HG03575 (cell line): ENCODE measurements around the gene MRRF.

Experiments used
- ATAC-seq: cut with Tn5 transposase; IDR thresholded peaks from one replicate; pipeline ENCODE4 v1.9.1; 2021; ENCODE audit not compliant: unreplicated experiment, insufficient number of reproducible peaks, low FRiP score; ENCODE audit errors: extremely low read depth

The MRRF gene, protein sequence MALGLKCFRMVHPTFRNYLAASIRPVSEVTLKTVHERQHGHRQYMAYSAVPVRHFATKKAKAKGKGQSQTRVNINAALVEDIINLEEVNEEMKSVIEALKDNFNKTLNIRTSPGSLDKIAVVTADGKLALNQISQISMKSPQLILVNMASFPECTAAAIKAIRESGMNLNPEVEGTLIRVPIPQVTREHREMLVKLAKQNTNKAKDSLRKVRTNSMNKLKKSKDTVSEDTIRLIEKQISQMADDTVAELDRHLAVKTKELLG

DNA sequence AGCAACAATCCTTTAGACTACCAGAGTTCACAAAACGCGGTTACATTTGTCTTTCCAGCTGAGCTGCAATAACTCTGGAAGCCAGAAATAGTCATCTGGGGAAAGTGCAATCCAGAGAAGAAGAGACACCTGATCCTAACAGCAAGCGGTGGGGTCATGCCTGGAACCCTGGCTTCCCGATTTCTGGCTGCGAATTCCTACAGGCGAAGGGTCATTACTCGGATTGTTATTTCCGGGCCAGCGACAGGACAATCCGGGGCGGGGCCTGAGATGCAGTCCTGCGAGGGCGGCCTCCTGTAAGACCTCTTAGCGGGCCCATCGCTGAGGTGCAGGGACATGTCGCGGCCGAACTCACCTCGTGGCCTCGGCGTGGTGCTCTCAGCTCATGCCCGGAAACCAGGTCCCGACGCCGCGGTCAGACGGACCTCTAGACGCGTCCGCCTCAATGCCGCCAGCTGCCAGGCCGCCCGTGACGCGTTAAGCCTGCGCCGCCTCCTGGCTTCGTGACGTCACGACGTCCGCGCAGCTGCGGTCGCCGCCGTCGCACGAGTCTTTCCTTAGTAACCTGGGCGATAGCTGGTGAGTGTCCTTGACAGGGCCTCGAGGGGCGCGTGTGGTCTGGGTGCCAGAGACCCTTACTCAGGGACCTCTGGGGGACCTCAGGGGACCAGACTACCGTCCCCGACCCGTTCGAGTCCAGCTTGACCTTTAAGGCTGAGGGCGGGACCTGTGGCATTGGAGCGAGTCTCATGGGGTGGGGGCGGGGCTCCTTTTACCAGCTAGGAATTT, at the start of gene MRRF, which contains the start of gene RBM18:
Gene MRRF (plus strand): TSS at position 523 of the 789 bp plus-strand sequence. CDS start 6,010 bp downstream, outside the sequence.
Gene RBM18 (minus strand): TSS at position 481 of the 789 bp plus-strand sequence. CDS start 3,348 bp downstream, outside the sequence.
- ATAC-seq = no peak

DNA sequence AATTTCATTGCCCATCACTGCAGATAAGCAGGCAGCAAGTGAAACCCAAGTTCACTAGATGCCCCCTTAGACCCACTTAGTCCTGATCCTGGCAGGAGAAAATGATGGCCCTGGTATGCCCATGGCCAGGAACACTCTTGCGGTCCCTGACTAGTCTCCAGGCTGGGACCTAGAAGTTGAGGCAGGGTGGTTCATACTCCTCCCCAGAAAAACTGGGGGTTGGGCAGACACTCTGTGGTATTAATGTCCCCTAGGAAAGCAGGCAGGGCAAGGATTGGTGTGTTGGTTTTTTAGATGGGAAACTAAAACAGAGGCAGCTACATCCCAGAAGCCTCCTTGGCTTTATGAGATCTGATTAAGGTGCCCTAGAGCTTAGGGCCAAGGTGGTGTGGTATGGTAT, 49.0 kb upstream of the MRRF start:
- ATAC-seq = no peak

DNA sequence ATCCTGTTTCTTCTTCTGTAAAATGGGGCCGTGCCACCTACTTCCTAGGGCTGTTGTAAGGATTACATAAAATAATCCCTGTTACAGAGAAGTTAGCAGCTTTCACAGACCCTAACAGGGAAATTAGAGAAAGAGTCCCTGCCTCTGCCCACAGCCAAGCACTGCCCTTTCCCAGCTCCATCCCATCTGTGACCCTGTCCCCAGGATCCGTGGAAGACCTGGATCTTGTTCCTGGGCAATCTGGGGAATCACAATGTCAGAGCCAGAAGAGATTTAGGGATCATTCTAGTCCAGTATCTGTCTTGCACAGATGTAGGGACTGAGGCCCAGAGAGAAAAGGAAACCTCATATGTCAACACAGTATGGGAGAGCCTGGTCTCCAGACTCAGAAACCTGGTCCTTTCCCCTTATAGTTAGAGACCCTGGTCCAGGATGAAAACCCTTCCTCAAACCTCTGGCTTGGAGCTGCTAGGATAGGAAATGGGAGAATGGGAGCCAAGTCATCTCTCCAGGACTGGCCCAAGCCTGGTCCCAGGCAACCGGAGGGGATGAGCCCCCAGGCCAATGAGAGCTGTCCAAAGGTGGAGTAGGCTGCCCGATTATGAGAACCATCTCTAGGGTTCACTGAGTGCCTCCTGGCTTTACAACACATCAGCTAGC, 48.4 kb upstream of the MRRF start:
- ATAC-seq = no peak

DNA sequence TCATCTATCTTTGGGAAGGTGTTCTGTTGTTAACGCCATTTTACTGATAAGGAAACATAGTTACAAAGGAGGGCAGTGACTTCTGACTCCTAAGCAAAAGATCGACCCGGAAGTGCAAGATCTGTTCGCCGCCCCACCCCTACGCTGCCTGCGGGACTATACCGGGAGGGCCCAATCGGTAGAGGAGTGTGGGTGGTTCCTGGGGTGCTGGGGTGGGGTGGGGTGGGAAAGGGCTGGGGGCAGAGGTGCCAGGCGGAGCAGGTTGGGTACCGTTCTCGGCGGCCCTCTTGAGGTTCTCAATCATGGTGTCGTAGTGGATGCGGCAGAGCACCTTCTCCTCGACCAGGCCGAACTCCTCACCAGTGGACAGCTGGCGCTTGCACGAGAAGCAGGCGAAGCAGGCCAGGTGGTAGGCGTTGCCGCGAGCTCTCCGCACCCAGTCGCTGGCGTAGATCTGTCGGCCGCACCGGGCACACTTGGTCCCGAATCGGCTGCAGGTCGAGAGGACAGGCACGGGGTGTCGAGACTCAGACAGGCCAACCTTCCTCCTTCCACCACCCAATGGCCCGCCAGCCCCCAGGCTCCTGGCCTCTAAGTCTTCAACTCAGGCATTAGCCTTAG, 47.8 kb upstream of the MRRF start:
- no peak for ATAC-seq

DNA sequence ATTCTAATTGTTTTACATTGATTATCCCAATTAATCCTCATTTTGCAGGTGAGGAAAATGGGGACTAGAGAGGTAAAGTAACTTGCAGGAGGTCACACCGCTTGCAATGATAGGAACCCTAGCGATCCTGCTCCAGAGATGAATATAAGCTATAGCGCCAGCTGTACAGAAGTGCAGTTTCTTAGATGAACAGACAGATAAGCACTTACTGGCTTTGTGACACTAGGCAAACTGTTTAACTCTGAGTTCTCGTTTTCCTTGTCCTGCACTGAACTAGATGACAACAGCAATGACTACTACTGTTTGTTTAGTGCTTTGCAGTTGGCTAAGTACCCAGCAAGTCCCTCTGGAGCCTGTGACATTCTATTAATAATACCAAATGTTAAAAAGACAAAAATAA, 47.0 kb upstream of the MRRF start:
- no peak for ATAC-seq

DNA sequence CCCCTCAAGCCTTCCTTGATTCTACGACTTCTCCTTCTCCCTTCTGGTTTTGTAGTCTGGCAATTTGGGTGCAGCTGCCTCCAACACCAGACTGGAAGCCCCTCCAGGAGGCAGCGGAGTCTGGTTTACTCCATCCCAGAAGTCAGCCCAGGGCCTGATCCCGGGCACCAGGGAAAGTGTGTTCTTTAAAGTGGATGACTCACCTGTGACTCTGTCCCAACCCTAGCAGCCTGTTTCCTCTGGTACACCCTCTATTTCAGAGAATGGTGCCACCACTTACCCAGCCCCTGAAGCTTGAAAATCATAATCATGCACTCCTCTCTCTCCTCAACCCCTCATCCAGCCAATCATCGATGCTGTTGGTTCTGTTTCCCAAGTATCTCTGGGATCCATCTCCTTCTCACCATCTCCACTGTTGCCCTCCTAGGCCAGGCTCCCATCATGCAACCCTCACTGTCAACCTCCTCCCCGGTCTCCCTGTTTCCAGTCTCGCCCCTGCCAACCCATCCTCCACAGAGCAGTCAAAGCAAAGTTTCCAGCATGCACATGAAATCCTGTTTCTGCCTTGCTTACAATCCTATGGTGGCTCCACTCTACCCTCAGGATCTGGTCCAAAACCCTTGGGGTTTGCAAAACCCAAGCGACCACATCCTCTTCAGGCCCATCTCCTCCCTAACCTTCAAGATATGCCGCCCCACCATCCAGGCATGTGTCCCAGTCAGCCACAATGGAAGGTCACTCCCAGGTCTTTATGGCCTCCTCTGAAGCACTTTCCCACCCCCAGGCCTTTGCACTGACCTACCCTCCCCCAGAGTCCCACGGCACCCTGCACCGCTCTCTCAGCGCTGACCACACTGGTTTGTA, 46.4 kb upstream of the MRRF start:
- ATAC-seq = no peak

DNA sequence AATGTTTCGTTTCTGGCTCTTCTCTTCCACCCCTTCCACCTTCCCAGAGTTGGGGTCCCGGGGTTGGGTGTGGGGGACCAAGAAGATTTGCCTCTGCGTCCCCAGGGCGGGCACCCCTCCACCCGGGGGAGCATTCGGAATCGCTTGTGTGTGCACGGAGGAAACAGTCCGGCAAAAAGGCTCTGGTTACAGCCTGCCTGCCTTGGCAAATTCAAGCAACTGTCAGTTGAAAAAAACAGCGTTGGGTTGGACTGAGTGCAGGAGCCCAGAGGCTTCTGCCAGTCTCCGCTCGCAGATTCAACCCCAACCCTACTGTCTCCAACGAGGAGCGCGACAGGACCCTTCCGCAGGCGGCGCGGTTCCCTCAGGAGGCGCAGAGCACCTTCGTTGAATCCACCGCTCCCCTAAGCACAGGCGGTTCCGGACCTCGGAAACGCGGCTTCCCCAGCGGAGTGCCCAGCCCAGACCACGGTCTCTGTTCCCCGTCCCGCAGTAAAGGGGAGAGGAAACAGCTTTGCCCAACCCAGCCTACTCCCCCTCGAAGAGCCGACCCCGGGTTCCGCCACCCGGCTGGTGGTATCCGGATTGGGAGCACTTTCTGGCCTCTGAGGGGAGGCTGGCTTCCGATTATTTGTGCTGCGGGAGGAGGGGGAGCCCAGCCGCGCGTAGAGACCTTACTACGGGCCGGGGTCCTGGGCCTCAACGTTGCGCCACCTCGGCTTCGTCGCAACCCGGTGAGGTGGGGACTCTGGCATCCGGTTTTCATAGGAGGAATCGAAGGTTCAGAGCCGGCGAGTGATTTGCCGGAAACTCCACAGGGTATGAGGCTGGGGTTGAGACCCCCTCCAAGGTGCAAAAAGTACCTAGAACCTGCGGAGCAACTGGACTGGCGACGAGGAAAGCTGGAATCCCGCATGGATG, 45.5 kb upstream of the MRRF start:
- no peak for ATAC-seq

DNA sequence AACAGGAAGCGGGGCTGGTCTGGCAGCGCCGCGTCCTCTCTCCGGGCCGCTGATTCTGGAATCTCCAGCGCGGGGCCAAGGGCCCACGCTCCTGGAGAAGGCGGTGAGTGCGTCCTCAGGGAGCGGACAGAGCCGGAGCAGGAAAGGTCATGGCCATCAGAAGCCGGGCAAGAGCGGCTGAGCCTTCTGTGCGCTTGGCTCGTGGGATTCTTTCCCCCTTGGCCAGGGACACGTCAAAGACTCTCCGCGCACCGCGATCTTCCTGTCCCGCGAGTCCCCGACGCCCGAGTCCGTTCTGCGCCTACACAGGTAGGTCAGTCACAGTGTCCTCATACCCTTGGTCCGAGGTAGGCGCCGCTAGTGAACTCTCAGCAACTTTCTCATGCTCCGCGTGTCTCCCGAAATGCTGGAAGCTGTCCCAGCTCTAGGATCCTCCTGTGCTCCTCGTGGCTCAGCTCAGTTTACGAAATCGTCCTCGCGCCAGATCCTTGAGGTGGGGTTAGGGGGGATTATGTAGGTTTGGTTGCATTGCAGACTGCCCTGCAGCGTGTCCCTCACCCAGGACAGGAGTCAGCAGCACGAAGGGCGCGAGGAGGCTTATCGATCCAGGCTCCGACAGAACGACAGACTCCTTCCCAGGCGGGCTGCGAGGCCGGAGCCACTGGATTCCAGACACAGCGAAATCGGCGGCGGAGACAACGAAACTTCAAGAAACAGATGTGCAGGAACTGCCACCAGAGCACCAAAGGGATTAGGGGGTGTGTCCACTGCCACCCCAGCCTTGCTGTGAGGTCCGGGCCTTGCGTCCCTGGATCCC, 44.6 kb upstream of the MRRF start:
- ATAC-seq = no peak

DNA sequence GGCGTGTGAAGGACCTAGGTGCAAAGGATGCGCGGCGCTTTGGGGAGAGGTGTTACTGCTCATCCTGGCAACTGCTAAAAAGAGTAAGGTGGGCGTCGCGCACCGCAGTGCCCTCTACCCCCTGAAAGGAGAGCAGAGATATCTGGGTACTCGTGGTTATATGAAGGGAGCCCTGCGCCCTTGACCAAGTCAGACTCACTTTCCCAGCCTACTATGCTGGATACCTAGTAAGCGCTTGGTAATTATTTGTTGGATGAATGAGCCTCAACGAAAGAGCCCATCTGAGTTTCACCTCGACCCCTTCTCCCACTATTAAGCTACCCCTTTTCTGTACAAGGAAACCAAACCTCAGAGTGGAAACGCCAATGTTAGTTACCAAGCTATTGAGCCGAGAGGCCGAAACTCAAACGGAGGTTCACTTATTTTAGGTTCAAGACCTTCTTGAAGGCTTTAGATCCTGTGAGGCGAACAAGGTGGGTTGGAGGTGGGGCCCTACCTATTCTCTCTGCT, 44.0 kb upstream of the MRRF start:
- ATAC-seq = no peak

DNA sequence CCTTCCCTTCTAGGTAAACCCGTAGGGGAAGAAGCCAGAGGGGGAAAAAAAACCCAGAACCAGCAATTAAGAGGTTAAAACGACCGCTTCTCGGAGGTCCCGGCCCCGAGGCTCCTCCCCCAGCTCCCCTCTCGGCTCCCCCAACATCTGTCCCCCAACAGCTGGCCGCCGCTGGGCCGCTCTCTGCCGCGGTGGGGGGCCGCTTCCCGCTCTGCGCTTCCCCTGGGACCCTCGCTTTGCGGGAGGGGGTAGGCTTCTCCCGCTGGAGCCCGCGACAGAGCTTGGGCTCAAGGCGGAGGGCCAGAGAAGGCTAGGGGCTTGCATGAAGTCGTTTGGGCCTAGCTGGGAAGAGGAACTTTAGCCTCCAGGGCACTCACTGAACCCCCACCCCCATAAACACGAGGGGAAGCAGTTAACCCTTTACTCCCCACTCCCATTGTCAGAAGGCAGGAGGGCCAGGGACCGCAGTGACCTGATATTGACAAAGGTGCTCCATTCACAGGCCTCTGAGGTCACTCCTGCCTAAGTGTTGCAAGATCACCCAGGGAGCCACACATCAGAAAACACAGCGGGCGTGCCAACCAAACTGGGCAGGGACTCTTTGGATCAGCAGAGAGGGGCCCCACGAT, 43.4 kb upstream of the MRRF start:
- ATAC-seq = no peak

DNA sequence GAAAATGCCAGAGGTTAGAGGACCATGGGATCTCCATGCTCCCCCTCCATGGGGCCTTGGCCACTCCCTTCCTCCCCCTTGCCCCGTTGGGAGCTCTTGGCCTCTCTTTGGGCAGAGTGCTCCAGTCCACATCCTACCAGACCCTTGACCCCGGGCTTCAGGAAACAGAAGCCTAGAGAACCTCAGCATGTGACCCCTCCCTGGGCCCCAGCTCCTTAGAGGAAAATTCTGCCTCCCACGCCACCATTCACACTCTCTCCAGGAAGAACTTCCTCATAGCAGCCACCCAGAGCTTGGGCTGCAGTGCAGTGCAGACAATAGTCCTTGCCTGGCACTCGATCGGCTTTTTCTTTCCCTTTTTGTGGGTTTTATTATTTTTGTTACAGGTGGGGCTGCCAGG, 41.9 kb upstream of the MRRF start:
- ATAC-seq = no peak

DNA sequence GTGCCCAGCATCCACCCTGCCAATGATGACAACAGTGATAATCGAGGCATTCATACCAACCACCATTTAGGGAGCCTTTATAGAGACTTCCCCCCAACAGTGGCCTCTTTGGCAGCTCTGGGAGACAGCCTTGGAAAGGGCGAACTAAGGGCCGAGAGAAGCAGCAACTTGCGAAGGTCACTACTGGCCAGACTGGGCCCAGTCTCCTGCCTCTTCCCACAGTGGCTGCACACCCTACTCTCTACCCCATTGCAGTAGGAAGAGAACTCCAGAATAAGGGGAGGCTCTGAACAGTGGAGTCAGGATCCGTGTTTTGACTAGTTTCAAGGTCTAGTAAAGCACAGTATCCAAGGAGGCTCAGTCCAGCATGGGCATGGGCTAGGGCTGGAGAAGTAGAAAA, 41.2 kb upstream of the MRRF start:
- ATAC-seq = no peak

DNA sequence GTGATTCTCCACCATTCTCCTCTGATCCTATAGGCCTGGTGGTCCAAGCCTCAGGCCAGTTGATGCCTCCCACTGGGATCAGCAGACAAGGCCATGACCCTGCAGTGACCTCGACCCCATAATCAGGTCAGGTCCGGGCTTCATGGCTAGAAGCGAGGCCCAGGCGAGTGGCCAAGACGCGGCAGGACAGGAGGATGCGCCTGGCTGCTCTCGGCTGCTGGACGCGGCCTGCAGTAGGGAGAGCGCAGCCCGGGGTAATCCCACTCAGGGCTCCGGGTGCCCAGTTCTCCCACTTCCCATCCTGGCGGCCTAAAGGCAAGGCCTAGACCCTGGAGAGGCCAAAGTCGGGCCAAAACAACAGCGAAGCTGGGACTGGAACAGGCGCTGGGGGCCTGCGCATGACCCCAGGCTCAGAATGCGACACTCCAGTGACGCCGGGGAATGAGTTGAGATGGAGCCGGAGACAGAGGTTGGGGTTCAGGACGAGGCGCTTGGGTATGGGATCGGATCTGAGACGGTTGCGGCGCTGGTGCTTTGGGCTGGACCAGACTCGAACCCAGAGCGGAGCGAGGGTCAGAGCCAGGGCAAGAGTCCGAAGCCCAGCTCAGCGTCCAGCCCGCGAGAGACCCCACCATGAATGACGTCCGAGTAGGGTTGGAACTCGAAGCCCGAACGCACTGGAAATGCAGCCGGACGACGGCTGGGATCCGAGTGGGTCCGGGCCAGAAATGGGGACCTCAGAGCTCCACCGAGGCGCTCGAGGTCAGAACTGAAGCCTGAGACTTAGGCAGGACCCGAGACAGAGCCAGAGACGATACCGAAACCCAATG, 39.2 kb upstream of the MRRF start:
- no peak for ATAC-seq

DNA sequence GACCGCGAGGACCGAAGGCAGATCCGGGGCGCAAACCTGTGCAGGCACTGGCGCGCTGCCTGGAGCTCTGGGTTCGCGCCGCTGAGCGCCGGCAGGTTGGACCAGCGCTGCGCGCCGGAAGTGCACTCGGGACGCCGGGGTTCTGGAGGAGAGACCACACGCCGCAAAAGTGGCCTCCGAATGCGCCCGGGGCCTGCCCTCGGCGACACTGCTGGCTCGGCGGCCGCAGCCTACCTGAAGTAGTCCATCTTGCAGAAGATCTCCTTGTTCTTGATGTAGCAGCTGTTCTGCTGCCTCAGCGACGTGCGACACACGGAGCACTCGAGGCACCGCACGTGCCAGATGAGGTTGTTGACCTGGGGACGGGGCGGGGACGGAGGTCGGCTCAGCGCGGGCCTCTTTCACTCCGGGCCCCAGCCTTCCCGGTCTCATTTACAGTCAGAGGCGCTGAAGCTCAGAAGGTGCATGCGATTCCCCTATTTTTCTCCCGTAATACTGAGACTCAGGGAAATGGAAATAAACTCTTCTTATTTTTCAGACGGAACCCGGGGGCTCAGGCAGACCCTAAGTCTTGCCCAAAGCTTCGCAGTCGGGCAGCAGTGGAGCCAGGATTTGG, 38.4 kb upstream of the MRRF start:
- no peak for ATAC-seq
